GM18868 (cell line): ENCODE measurements around the gene PWWP2B.
A peak's percentile ranks its signal among the peaks of the same experiment; 100 is the strongest.

Experiments
- ATAC-seq: cut with Tn5 transposase; IDR thresholded peaks from one replicate; pipeline ENCODE4 v1.9.1; 2021; ENCODE audit warnings: mild to moderate bottlenecking, moderate library complexity; ENCODE audit not compliant: unreplicated experiment

Gene PWWP2B

DNA sequence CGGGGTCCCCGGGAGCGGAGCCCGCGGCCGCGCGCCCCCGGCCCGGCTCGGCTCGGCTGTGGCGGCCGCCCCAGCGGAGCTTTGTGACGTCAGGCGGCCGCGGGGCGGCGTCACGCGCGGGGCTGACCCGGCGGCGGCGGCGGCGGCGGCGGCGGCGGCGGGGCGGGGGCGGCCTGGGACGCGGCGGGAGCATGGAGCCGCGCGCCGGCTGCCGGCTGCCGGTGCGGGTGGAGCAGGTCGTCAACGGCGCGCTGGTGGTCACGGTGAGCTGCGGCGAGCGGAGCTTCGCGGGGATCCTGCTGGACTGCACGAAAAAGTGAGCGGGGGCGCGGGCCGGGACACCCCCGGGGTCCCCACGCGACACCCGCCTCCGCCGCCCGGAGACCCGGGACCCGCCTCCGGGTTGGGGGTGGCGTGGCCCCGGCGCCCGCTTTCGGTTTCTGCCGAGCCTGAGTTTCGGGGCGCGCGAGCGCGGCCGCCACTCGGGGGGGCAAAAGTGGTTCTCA lies at the start of gene PWWP2B:
Gene PWWP2B, plus strand, starts transcription at position 165 of the 506 bp plus-strand sequence. Its CDS starts 27 bp downstream, at position 192.
- ATAC-seq, result peak; percentile 44

DNA sequence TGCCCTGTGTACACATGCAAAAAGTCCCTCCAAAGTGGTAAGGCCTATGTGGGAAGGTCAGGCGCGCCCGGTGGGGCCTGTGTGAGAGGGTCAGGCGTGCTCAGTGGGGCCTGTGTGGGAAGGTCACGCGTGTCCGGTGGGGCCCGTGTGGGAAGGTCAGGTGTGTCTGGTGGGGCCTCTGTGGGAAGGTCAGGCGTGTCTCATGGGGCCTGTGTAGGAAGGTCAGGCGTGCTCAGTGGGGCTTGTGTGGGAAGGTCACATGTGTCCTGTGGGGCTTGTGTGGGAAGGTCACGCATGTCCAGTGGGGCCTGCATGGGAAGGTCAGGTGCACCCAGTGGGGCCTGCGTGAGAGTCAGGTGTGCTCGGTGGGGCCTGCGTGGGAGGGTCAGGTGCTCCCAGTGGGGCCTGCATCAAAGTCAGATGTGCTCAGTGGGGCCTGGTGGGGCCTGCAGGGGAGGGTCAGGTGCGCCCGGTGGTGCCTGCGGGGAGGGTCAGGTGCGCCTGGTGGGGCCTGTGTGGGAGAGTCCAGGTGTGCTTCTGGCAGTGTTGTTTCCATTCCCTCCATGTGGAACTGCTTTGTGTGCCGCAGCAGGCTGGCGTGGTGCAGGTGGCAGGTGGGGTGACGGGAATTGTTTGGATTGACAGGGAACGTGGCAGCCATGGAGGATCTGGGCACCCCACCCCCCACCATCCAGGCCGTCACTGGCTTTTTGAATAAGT lies 49.6 kb upstream of the PWWP2B start:
- ATAC-seq, result no peak

DNA sequence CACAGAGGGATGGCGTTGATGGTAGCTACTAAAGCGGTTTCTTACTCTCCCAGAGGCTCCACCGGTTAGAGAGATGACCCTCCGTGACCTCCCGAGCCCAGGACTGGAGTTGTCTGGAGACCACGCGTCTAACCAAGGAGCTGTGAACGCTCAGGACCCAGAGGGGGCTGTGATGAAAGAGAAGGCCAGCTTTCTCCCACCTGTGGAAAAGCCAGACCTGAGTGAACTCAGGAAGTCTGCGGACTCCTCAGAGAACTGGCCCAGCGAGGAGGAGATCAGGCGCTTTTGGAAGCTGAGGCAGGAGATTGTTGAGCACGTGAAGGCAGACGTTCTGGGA lies 49.1 kb upstream of the PWWP2B start:
- ATAC-seq, result no peak

DNA sequence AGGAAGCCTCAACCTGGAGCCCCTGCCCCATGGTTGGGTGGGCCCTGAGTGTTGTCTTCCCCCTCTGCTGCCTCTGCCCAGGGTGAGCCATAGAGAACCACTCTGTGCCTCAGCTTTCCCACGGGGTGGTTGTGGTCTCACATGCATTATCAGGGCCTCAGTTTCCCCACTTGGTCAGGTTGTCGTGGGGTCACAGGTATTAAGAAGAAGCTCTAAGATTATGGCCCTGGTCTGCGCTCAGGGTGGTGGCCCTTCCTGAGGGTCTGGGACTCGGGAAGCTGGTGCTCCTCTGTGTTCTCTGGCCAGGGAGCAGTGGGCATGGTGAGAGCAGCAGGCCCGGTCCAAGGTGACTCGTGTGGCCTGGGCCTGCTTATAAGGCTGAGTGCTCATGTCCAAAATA lies 47.2 kb upstream of the PWWP2B start:
- ATAC-seq, result no peak

DNA sequence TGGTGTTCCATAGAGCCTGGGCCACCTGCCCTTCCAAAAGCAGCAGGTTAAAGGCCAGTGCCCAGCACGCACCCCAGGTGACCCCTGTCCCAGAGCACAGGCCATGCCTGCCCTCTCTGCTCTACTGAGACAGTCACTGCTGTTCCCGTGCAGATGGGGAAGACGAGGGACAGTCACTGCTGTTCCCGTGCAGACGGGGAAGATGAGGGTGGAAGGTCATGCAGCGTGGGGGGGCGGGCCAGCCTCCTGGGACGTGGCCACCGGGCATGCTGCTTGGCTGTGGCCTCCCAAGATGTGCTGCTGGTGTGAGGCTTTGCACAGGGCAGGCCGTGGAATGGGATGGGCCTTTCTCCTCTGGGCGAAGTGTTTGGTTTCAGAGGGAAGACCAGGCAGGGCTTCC lies 46.6 kb upstream of the PWWP2B start:
- ATAC-seq, result no peak

DNA sequence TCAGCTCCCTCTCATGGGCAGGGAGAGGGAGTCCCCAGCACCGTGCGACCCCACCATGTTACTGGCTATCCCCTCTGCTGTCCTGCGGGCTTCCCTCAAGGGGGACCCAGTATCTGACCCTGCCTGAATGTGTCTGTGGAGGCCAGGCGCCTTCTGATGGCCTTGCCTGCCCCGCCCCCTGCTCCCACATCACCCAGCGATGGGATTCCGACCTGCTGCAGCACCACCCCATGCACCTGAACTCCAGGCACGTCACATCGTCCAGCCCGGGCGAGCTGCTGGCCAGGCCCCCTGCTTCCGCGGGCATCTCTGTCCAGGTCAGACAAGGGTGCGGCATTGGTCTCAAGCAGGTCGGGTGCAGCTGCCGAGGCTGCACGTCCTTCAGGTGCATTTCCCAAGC lies 46.1 kb upstream of the PWWP2B start:
- no peak for ATAC-seq

DNA sequence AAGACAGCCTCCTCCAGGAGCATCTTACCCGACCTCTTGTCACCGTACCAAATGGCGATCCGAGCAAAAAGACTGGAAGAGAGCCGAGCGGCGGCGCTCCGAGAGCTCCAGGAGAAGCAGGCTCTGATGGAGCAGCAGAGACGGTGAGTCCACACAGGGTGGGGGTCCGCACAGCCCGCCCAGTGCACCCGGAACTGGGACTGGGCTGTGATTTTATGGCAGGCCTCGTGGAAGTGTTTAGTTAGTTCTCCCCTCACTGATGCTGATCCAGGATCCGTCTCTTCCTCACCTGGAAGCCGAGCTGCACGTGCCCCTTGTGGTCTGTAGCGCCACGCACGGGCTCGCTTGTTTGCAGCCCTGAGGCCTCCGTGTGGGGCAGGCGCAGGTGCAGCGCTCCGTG lies 45.4 kb upstream of the PWWP2B start:
- ATAC-seq, result no peak

DNA sequence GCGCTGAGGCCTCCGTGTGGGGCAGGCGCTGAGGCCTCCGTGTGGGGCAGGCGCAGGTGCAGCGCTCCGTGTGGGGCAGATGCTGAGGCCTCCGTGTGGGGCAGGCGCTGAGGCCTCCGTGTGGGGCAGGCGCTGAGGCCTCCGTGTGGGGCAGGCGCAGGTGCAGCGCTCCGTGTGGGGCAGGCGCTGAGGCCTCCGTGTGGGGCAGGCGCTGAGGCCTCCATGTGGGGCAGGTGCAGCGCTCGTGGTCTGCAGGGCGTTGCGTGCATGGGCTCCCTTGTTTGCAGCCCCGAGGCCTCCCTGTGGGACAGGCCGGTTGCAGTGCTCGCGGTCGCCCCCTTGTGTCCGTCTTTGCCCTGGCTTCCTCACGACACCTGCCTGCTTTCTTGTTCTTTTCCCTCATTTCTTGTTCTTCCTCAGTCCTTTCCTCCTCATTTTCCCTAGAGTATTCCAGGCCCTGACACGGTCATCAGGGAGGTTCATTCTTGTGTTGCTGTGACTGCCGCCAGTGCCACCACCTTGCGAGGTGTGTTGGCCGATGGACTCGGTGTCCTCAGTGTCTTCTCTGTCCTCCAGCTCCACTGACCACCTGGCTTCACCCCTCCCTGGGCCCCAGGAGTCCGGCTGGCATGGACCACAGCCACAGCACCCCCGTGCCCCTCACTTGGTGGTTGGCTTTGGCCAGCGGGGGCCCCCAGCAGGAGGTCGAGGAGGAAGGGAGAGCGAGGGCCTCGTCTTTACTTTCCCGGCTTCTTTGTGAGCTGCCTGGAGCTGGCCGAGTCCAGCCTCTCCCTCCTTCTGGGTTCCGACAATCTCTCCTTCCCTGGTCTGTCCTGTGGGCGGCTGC lies 44.3 kb upstream of the PWWP2B start:
- peak; percentile 69 for ATAC-seq

DNA sequence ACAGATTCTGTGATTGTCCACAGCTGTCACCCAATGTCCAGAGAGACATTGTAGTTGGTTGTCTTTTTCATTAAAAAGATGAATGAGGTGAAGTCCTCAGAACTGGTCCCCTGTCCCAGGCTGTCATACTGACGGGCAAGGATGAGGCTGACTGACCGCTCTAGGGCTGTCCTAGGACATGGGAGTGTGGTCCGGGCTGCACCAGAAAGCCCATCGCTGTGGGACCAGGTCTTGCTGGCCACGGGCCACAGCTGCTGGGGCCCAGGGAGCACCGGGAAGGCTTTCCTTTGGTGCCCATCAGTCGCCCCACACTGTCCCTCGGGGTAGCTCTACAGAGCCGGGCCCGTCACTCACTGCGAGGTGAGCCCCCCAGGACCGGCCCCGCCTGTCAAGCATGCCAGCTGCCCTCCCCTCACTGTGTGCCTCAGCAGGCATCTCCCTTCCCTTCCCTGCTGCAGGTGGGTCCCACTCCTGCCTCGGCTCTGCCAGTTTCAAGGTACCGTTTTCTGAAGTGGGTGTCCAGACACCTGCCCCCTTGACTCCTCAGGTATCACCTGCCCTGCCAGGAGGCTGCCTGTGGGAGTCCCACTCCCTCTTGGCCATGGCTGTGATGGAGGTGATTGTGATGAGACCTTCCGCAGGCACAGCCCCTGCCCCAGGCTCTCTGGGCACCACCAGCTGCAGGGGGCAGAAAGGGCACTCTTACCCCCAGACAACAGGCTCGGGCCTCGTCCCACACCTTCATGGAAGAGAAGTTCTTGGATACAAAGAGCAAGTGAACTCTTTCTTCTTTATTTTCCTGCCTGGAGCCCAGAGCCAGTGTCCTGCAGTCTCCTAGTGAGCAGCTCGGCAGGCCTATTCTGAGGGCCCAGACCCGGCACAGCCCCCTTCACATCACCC lies 43.3 kb upstream of the PWWP2B start:
- ATAC-seq, result no peak

DNA sequence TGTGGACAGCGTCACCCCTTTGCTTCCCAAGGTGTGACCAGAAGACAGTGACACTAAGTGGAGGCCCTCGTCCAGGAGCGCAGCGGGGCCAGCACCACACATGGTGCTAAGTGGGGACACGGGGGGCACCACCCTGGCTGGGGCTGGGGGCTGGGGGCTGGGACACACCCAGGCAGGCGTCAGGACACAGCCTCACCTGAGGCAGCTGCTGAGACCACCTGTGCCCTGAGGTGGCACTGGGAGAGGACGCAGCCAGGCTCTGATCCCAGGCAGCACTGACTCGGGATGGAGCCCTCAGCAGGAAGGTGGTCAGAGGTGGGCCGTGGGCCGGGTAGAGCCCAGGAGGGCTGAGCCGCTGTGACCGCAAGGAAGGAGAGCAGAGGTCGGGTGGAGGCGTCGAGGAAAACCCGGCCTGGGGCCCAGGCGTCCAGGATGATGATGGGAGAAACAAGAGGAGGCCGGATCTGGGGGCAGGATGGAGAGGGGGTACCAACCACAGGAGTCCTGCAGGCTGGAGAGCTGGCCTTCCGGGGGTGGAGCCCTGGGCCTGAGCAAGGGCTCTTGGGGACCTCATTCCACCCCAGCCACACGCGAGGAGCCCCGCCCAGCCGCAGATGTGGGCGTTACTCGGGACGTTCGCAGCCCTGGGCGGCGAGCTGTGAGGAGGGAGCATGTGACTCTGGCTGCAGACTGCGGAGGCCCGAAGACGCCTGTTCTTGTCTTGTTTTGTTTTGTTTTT lies 42.5 kb upstream of the PWWP2B start:
- ATAC-seq, result no peak

DNA sequence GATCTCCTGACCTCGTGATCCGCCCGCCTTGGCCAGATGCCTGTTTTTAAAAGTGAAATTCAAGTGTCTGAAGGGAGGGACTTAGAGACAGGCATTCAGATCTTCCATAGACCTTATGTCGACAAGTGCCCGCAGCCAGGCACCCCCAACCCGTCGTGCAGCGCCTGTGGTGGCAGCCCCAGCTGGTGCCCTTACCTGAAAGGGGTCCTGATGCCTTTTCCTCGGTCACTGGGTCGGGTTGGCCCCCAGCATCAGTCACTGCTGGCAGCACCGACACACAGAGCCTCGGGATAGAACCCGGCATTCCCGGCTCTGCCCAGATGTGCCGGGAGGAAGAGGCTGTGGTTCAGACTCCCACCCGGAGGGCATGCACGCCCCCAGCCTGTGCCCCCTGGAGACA lies 41.7 kb upstream of the PWWP2B start:
- ATAC-seq, result no peak

DNA sequence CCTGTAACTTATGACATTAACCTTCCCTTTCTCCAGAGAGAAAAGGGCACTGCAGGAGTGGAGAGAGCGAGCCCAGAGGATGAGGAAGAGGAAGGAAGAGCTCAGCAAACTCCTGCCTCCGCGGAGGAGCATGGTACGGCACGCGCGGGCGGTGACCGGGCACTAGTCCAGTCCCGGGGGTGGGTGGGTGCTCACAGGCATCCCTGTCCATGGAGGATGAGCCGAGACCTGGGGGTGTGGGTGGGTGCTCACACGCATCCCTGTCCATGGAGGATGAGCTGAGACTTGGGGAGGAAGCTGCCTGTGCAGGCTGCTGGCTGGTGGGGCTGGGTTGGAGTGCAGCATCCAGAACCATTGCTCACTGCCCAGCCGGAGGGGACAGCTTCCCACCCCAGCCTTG lies 41.2 kb upstream of the PWWP2B start:
- ATAC-seq, result no peak

DNA sequence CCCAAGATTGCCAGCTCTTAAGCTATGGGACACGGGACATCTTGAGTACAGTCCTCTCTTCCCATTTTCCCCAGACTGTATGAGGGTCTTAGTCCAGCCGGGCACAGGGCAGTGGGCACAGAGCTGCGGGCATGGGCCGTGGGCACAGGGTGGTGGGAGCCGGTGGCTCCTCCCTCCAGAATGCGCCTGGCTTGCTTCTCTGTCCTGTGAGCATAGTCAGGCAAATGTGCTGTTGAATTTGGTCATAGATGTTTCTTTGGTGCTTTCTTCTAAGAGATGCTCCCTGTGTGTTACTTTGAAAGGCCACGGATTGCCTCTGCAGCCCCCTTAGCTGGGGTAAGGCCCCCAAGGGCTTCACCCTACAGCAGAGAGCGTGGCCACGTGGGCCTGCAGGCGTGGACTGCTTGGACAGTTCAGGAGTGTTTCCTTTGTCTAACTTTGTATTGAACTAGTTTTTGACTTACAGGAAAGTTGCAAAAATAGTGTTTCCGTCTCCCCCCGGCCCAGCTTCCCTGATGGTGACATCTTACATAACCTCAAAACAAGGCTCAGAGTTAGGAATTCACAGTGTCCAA lies 40.3 kb upstream of the PWWP2B start:
- no peak for ATAC-seq

DNA sequence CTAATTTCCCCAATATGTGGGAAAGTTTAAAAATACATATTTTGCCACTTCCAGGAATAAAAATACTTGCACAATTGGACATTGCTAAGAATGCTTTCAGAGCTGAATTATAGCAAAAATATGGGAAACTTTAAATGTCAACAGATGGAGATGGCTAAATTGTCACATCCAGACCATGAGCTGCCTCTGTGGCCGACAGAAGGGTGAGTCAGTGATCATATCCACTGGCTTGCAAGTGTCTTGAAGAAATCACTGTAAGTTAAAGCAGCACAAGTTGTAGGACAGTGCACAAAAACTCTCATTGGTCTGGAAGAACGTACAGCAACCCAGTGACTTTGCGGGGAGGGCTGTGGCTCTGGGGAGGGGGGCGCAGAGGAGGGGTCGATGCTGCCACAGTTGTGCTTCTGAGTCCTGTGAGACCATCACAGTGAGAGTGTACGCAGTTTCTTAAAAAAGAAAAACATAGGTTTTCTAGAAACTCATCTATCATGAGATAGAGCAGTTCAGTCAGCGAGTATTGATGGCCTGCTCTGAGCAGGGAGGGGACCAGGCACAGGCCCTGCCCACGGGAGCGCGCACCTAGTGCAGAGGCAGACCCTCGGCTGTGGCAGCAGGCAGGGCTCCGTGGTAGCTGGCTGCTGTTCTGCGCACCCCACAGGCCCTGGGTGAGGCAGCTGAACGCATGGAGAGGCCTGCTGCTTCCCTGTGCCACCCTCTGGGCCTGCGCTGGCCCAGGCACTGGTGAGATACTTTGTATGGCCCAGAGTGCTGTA lies 39.5 kb upstream of the PWWP2B start:
- ATAC-seq, result no peak

DNA sequence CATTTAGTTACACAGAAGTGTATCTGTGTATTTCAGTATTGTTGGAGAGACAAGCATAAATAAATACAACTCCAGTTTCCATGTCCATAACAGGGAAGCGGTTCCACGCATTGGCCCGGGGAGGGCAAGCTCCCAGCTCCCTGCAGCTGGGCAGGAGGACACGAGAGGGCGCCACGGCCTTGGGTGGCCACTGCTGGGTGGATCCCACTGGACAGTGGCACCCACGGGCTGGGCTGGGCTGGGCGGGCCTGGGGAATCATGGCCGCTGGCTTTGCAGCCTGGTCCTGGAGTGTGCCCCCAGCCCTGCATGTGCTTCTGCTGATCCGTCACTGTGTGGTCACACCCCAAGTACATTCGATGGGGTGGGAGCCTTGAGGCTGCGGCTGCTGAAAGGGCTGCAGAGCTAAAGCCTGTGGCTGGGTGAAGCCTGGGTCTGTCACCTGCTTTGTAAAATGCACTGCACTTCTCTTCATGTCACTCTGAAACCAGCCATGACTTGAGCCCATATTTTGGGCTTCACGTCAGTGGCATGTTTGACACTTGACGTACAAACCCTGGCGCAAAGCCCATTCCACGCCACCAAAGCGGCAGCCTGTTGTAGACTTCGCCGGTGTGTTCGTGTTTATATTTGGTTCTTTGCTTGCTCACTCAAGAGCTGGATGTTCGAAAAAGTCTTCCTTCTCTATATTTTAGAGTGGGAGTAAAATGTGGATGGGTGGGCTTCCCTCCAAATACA lies 37.5 kb upstream of the PWWP2B start:
- ATAC-seq, result no peak

DNA sequence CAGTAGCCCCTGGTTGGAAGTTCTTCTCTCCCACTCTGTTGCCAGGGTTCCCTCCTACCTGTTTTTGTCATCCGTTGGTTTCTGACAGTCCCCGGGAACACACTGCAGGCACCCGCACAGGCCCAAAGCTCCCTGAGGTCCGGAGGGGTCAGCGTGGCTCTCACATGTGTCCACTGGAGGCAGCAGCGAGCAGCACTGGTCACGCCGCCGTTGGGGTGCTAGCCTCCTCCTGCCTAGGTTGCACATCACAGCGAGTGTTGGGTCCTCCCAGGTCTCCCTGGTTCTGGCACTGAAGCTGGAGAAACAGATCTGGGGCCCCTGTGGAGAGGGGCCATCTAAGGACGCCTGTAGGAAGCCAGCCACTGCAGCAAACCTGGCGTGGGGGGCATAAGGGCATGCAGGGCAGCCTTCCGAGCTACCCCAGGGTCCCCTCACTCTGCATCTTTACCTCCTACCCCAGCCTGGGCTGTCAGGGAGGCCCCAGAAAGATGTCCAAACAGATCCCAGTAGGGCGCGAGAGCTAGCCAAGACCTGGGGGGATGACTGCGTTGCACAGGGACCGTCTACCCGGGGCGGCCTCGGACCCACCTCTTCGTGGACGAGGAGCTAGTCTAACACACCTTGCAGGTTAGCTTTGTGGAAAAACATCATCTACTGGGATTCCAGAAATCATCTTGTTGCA lies 36.1 kb upstream of the PWWP2B start:
- ATAC-seq, result no peak

DNA sequence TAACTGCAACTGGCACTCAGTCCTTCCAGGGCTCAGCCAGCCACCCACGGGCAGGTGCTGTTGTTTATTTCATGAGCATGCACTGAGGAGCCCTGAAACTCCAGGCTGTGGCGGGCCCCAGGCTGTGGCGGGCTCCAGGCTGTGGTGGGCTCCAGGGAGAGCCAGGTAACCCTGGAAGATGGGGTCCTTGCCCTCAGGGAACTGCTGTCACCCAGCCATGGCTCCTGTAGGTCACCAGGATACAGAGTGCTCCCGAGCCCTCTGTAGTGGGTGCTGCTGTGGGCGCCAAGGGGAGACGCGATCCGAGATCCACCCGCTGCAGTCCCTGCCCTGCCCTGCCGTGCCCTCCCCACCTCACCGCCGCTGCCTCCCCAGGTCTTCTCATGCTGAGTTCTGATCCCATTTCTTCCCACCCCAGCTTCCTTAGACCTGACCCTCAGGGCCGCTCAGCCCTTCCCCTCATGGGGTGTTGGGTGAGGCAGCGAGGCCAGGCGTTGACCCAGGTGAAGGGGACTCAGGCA lies 35.4 kb upstream of the PWWP2B start:
- ATAC-seq, result no peak

DNA sequence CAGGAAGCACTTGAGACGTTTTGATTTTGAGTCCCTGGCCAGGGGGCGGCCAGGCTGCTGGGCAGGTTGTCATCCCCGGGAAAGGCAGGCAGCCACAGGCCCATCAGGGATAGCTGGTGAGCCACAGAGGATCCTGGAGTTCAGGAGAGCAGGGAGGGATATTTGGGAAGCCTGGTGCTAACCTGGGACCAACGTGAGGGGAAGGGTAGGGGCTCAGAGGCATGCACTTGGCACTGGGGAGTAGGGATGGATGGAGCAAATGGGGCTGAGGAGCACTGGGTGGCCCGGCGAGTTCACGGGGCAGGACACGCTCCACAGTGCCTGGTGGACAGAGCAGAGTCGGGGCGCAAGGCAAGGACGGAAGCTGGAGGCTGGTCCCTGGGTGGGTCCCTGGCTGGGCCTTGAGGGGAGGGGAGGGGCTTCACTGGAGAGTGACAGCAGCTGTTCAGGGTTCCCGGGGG lies 34.8 kb upstream of the PWWP2B start:
- no peak for ATAC-seq
